GM18951 (cell line): ENCODE results near the gene FAM50B.

Source experiments
- POLR2A ChIP-seq: IDR thresholded peaks from 4 replicates; pipeline ENCODE4 v1.6.1; 2011; ENCODE audit warnings: mild to moderate bottlenecking; ENCODE audit not compliant: insufficient read length, insufficient read depth; ENCODE audit errors: extremely low read depth
- in situ Hi-C: fragments of 300-500 bp; cut with MboI; formaldehyde crosslinking; loops from one replicate; pipeline ENCODE4 v1.12.0; 2022; ENCODE audit warnings: low sequenced_read_pairs, mixed read lengths, inconsistent platforms; ENCODE audit not compliant: unreplicated experiment

The FAM50B gene

GRCh38 chr6:3867641-3868502, 18.7 kb downstream of the FAM50B start:
- in situ Hi-C loops, result no loop called here
- no peak for TF ChIP-seq POLR2A

- TF ChIP-seq POLR2A, result no peak
- in situ Hi-C loops, result no loop called here
These were observed 19.4 kb downstream of the FAM50B start for GRCh38 chr6:3868544-3868943.

GRCh38 chr6:3869284-3869631, 20.1 kb downstream of the FAM50B start:
- in situ Hi-C loops, result no loop called here
- TF ChIP-seq POLR2A, result no peak

GRCh38 chr6:3869632-3870527, 20.7 kb downstream of the FAM50B start:
- in situ Hi-C loops, result no loop called here
- TF ChIP-seq POLR2A, result no peak

- in situ Hi-C loops, result no loop called here
- no peak for TF ChIP-seq POLR2A
These were observed 21.4 kb downstream of the FAM50B start for GRCh38 chr6:3870528-3870925.

- in situ Hi-C loops, result no loop called here
- TF ChIP-seq POLR2A, result no peak
These were observed 22.3 kb downstream of the FAM50B start for GRCh38 chr6:3871515-3871914.

- TF ChIP-seq POLR2A, result no peak
- in situ Hi-C loops, result no loop called here
These were observed 22.8 kb downstream of the FAM50B start for GRCh38 chr6:3871939-3872338.

- in situ Hi-C loops, result no loop called here
- TF ChIP-seq POLR2A, result no peak
These were observed 23.2 kb downstream of the FAM50B start for GRCh38 chr6:3872370-3872854.

- in situ Hi-C loops, result no loop called here
- no peak for TF ChIP-seq POLR2A
These were observed 23.9 kb downstream of the FAM50B start for GRCh38 chr6:3873051-3873450.

- no peak for TF ChIP-seq POLR2A
- in situ Hi-C loops, result no loop called here
These were observed 24.9 kb downstream of the FAM50B start for GRCh38 chr6:3874069-3874468.

GRCh38 chr6:3875486-3875885, 26.3 kb downstream of the FAM50B start:
- no peak for TF ChIP-seq POLR2A
- in situ Hi-C loops, result no loop called here

- no peak for TF ChIP-seq POLR2A
- in situ Hi-C loops, result no loop called here
These were observed 26.9 kb downstream of the FAM50B start for GRCh38 chr6:3876101-3876500.

- no peak for TF ChIP-seq POLR2A
- in situ Hi-C loops, result no loop called here
These were observed 27.7 kb downstream of the FAM50B start for GRCh38 chr6:3876866-3877265.
